Glutamatergic neuron (in vitro differentiated cells): ENCODE results near the gene SIRPG. TPM values are rescaled to one million over a fixed set of nuclear protein-coding genes. Genes with fewer than 3 reads are reported as not detected.

Experiments used
- DNase-seq: peaks from one replicate; pipeline ENCODE4 v3.0.0; 2022
- H3K27ac Mint-ChIP-seq: one replicate; pipeline ENCODE4 v1.8.0; 2020; ENCODE audit warnings: mild to moderate bottlenecking, mixed read lengths, inconsistent platforms; ENCODE audit not compliant: unreplicated experiment
- H3K27me3 Mint-ChIP-seq: one replicate; pipeline ENCODE4 v1.8.0; 2020; ENCODE audit warnings: mild to moderate bottlenecking, moderate library complexity, mixed read lengths, inconsistent platforms; ENCODE audit not compliant: unreplicated experiment
- H3K36me3 Mint-ChIP-seq: one replicate; pipeline ENCODE4 v1.8.0; 2020; ENCODE audit warnings: mild to moderate bottlenecking, mixed read lengths, inconsistent platforms; ENCODE audit not compliant: unreplicated experiment
- H3K4me1 Mint-ChIP-seq: one replicate; pipeline ENCODE4 v1.8.0; 2020; ENCODE audit warnings: mild to moderate bottlenecking, low read depth, mixed read lengths, inconsistent platforms; ENCODE audit not compliant: unreplicated experiment
- H3K4me3 Mint-ChIP-seq: one replicate; pipeline ENCODE4 v1.8.0; 2020; ENCODE audit warnings: mild to moderate bottlenecking, mixed read lengths, inconsistent platforms; ENCODE audit not compliant: unreplicated experiment
- H3K9me3 Mint-ChIP-seq: one replicate; pipeline ENCODE4 v1.8.0; 2020; ENCODE audit warnings: mild to moderate bottlenecking, moderate library complexity, mixed read lengths, inconsistent platforms; ENCODE audit not compliant: unreplicated experiment
- total RNA-seq: library from RNA; stranded (reverse); fragmentation: NEBNext Ultra II Directional; extraction: Animal tissue kit (Norgen Biotek cat#: 25700); gene quantifications from one replicate; pipeline ENCODE4 v1.2.1, GENCODE V29; 2021; ENCODE audit not compliant: unreplicated experiment
- TF ChIP-seq, protein P1 (sequence below): fragments of 200-600 bp; sonication (generic); IDR thresholded peaks from one replicate; pipeline ENCODE4 v1.5.0; 2021; ENCODE audit not compliant: partially characterized antibody, unreplicated experiment

SIRPG gene
- total RNA-seq, 1 donor from 2014 or later = not detected

DNA sequence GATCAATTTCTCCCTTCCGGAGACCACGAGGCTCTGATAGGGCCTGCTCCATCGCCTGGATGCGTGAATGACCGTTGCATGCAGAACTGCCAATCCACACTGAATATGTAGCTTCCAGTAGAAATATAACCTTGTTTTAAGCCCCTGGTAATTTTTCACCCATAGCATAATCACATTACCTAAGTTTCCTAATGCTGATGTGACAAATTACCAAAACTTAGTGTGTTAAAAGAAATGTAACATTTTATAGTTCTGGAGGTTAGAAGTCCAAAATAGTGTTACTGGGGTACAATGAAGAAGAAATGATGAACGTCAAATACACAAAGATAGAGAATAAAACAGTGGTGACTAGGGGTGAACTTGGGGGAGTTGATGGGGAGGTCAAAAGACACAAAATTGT lies 78.1 kb downstream of the SIRPG start:
- no peak overlapping the region for H3K27ac Mint-ChIP-seq
- H3K9me3 Mint-ChIP-seq = no peaks in the 10 kb centered on the region
- no peaks in the 10 kb centered on the region for H3K4me1 Mint-ChIP-seq
- TF ChIP-seq, protein P1, sequence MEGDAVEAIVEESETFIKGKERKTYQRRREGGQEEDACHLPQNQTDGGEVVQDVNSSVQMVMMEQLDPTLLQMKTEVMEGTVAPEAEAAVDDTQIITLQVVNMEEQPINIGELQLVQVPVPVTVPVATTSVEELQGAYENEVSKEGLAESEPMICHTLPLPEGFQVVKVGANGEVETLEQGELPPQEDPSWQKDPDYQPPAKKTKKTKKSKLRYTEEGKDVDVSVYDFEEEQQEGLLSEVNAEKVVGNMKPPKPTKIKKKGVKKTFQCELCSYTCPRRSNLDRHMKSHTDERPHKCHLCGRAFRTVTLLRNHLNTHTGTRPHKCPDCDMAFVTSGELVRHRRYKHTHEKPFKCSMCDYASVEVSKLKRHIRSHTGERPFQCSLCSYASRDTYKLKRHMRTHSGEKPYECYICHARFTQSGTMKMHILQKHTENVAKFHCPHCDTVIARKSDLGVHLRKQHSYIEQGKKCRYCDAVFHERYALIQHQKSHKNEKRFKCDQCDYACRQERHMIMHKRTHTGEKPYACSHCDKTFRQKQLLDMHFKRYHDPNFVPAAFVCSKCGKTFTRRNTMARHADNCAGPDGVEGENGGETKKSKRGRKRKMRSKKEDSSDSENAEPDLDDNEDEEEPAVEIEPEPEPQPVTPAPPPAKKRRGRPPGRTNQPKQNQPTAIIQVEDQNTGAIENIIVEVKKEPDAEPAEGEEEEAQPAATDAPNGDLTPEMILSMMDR = no peak
- no peak for DNase-seq
- no peak overlapping the region for H3K4me3 Mint-ChIP-seq
- H3K36me3 Mint-ChIP-seq = no peaks in the 10 kb centered on the region
- H3K27me3 Mint-ChIP-seq = no peaks in the 10 kb centered on the region

Other genes starting within 250 kb of the SIRPG start
- gene NSFL1C, start 190.9 kb downstream of the SIRPG start, total RNA-seq = 71.4 TPM
- not detected for gene SIRPB2, start 166.4 kb downstream of the SIRPG start, total RNA-seq
- gene SIRPD, start 100.1 kb downstream of the SIRPG start, total RNA-seq = not detected
- gene SIRPB1, start 37.8 kb downstream of the SIRPG start, total RNA-seq = not detected
- 0.34 TPM for gene SIRPA, start 237.6 kb upstream of the SIRPG start, total RNA-seq